Measurements from ENCODE around the gene RLN3.

RLN3 gene

GRCh38 chr19:14056069-14056666, 28.2 kb downstream of the RLN3 start:
- no peak for DNase-seq

GRCh38 chr19:14056741-14057356, 28.9 kb downstream of the RLN3 start:
- DNase-seq, result no peak

GRCh38 chr19:14058182-14059092, 30.5 kb downstream of the RLN3 start:
- no peak for DNase-seq

- no peak for DNase-seq
These were observed 31.1 kb downstream of the RLN3 start for GRCh38 chr19:14059093-14059480.

GRCh38 chr19:14059652-14060155, 31.8 kb downstream of the RLN3 start:
- no peak for DNase-seq

- DNase-seq, result no peak
These were observed 33.3 kb downstream of the RLN3 start for GRCh38 chr19:14061081-14061749.

- DNase-seq, result no peak
These were observed 34.0 kb downstream of the RLN3 start, which contains the start of gene PALM3 for GRCh38 chr19:14061751-14062557. Gene PALM3, minus strand, starts transcription at chr19:14062076. Its CDS starts 96 bp downstream, at chr19:14061980.

- DNase-seq, result no peak
These were observed 34.6 kb downstream of the RLN3 start for GRCh38 chr19:14062558-14062855.

- no peak for DNase-seq
These were observed 35.2 kb downstream of the RLN3 start for GRCh38 chr19:14063105-14063504.

GRCh38 chr19:14066134-14066533, 38.2 kb downstream of the RLN3 start:
- DNase-seq, result no peak

- no peak for DNase-seq
These were observed 42.5 kb downstream of the RLN3 start for GRCh38 chr19:14070268-14071050.

GRCh38 chr19:14072535-14073260, 44.8 kb downstream of the RLN3 start, which contains the start of gene MISP3:
Gene MISP3, plus strand, starts transcription at chr19:14072786. Its CDS starts 524 bp downstream, at chr19:14073310.
- no peak for DNase-seq

GRCh38 chr19:14073261-14073924, 45.4 kb downstream of the RLN3 start:
- DNase-seq, result peak; percentile 40

- no peak for DNase-seq
These were observed 46.2 kb downstream of the RLN3 start for GRCh38 chr19:14073925-14074838.

GRCh38 chr19:14078411-14078810, 50.5 kb downstream of the RLN3 start:
- DNase-seq, result no peak
